ENCODE measurements around the gene RBM19. TPM values are rescaled to one million over a fixed set of nuclear protein-coding genes. Genes with fewer than 3 reads are reported as not detected.

RBM19 gene
- total RNA-seq, 1 experiment from 2014 or later = 47.2 TPM

- Mint-ChIP-seq H3K36me3 (ENCODE audit: insufficient read depth, unreplicated experiment) (peaks cover 18% of the 10 kb centered on the region), H3K27ac (ENCODE audit: unreplicated experiment) (no peak overlapping the region), H3K4me3 (ENCODE audit: low read depth, unreplicated experiment) (no peak overlapping the region), H3K4me1 (ENCODE audit: low read depth, unreplicated experiment) (no peaks in the 10 kb centered on the region), H3K9me3 (ENCODE audit: low read depth, unreplicated experiment) (no peaks in the 10 kb centered on the region), H3K27me3 (ENCODE audit: unreplicated experiment) (no peaks in the 10 kb centered on the region)
- TF ChIP-seq CTCF (IDR thresholded peaks at IDR 0.05; ENCODE audit: unreplicated experiment) = no peak
- intact Hi-C loops (cut with micrococcal nuclease; ENCODE audit: unreplicated experiment) = no loop called here
- no TSS peak for BruUV-seq (replicated peaks)
- no peak for DNase-seq
- CTCF ChIA-PET = no interaction called here
Measured at GRCh38 chr12:113934060-113934814, 31.9 kb downstream of the RBM19 start.

- CTCF ChIA-PET = interaction anchor here (0.6 kb wide), 1 partner anchor 29 kb away, joined by 3 read pairs; no protein-coding TSS in a partner anchor
- no peak overlapping the region for H3K27ac Mint-ChIP-seq (ENCODE audit: unreplicated experiment)
Measured at GRCh38 chr12:113933201-113933786, 32.8 kb downstream of the RBM19 start.

DNA sequence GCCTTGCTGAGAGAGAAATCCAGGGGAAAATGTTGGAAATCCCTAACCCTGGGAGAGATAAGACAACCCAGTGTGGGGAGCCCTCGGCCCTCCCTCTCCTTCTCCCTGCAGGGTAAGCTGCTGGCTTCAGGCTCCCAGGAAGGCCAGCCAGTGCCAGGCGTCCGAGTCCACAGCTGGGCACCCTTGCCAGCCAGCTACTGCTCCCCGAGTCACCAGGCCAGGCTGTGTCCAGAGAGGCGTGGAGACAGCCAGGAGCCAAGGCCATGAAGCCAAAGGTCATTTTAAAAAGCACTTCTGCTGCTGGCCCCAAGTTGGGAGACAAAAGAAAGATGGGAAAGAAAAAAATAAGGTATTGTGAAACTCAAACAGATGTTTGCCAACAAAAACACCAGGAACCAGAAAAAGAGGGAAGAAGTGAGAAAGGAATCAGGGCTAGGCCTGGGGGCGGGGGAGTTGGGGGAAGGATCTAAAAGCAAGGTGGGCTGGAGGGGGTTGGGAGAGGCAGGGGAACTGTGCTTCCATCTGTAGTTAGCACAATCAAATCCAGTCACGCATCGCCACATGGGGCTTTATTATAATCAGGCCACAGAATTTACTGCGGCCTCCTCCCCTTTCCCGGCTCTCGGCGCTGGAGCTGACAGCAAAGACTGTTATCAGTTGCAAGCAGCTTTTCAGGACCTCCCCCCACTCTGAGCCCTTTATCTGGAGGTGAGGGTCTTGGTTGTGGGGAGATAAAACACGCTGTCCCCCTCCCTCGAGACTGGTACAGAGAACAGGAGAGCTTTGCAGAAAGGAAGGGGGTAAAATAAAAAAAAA lies 33.5 kb downstream of the RBM19 start:
- Mint-ChIP-seq H3K9me3 (ENCODE audit: low read depth, unreplicated experiment) (no peaks in the 10 kb centered on the region), H3K36me3 (ENCODE audit: insufficient read depth, unreplicated experiment) (peaks cover 18% of the 10 kb centered on the region), H3K4me3 (ENCODE audit: low read depth, unreplicated experiment) (no peak overlapping the region), H3K4me1 (ENCODE audit: low read depth, unreplicated experiment) (no peaks in the 10 kb centered on the region), H3K27me3 (ENCODE audit: unreplicated experiment) (no peaks in the 10 kb centered on the region), H3K27ac (ENCODE audit: unreplicated experiment) (no peak overlapping the region)
- no peak for TF ChIP-seq CTCF (IDR thresholded peaks at IDR 0.05; ENCODE audit: unreplicated experiment)
- CTCF ChIA-PET = interaction anchor here (0.6 kb wide), 1 partner anchor 30 kb away, joined by 3 read pairs; no protein-coding TSS in a partner anchor
- no peak for DNase-seq
- intact Hi-C loops (cut with micrococcal nuclease; ENCODE audit: unreplicated experiment) = no loop called here
- no TSS peak for BruUV-seq (replicated peaks)

More at GRCh38 chr12:113933201-113933786, 32.8 kb downstream of the RBM19 start:
- Mint-ChIP-seq H3K36me3 (ENCODE audit: insufficient read depth, unreplicated experiment) (peaks cover 18% of the 10 kb centered on the region), H3K4me1 (ENCODE audit: low read depth, unreplicated experiment) (no peaks in the 10 kb centered on the region), H3K9me3 (ENCODE audit: low read depth, unreplicated experiment) (no peaks in the 10 kb centered on the region), H3K4me3 (ENCODE audit: low read depth, unreplicated experiment) (no peak overlapping the region), H3K27me3 (ENCODE audit: unreplicated experiment) (no peaks in the 10 kb centered on the region)
- no peak for TF ChIP-seq CTCF (IDR thresholded peaks at IDR 0.05; ENCODE audit: unreplicated experiment)
- intact Hi-C loops (cut with micrococcal nuclease; ENCODE audit: unreplicated experiment) = no loop called here
- no TSS peak for BruUV-seq (replicated peaks)
- no peak for DNase-seq

- Mint-ChIP-seq H3K36me3 (ENCODE audit: insufficient read depth, unreplicated experiment) (peaks cover 15% of the 10 kb centered on the region), H3K27me3 (ENCODE audit: unreplicated experiment) (no peaks in the 10 kb centered on the region), H3K9me3 (ENCODE audit: low read depth, unreplicated experiment) (no peaks in the 10 kb centered on the region), H3K4me1 (ENCODE audit: low read depth, unreplicated experiment) (no peaks in the 10 kb centered on the region), H3K4me3 (ENCODE audit: low read depth, unreplicated experiment) (no peak overlapping the region), H3K27ac (ENCODE audit: unreplicated experiment) (no peak overlapping the region)
- CTCF ChIA-PET = no interaction called here
- intact Hi-C loops (cut with micrococcal nuclease; ENCODE audit: unreplicated experiment) = no loop called here
- BruUV-seq (replicated peaks) = no TSS peak
- DNase-seq = no peak
- no peak for TF ChIP-seq CTCF (IDR thresholded peaks at IDR 0.05; ENCODE audit: unreplicated experiment)
Measured at GRCh38 chr12:113931517-113931916, 34.6 kb downstream of the RBM19 start.

All from Calu3 (cell line).